Measurements from ENCODE around the gene NEUROG1.
"Not testable (repeated sequence)": the region's sequence is repeated elsewhere in the genome, so short reads cannot be mapped to it uniquely, and the experiment has no call there.

The NEUROG1 gene

DNA sequence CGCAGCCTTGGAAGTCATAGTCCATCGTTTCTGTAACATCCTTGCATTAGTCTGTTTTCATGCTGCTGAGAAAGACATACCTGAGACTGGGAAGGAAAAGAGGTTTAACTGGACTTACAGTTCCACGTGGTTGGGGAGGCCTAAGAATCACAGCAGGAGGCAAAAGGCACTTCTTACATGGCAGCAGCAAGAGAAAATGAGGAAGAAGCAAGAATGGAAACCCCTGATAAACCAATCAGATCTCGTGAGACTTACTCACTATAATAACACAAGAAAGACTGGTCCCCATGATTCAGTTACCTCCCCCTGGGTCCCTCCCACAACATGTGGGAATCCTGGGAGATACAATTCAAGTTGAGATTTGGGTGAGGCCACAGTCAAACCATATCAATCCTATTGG lies 40.2 kb downstream of the NEUROG1 start:
- H3K9me3 Mint-ChIP-seq, H3K27ac Mint-ChIP-seq, H3K4me1 Mint-ChIP-seq, H3K36me3 Mint-ChIP-seq, H3K4me3 Mint-ChIP-seq: not testable (repeated sequence)
- H3K27me3 Mint-ChIP-seq, result peaks cover 21% of the 10 kb centered on the region

GRCh38 chr5:135494196-135494595 lies 41.6 kb downstream of the NEUROG1 start:
- H3K4me1 Mint-ChIP-seq, result peaks cover 6% of the 10 kb centered on the region
- no peaks in the 10 kb centered on the region for H3K9me3 Mint-ChIP-seq
- no peaks in the 10 kb centered on the region for H3K36me3 Mint-ChIP-seq
- H3K4me3 Mint-ChIP-seq, result no peak overlapping the region
- H3K27ac Mint-ChIP-seq, result no peak overlapping the region
- peaks cover 28% of the 10 kb centered on the region for H3K27me3 Mint-ChIP-seq

- Mint-ChIP-seq H3K4me1 (peaks cover 7% of the 10 kb centered on the region), H3K36me3 (no peaks in the 10 kb centered on the region), H3K4me3 (no peak overlapping the region), H3K27ac (no peak overlapping the region), H3K27me3 (peaks cover 25% of the 10 kb centered on the region), H3K9me3 (no peaks in the 10 kb centered on the region)
Measured at GRCh38 chr5:135493406-135494180, 42.2 kb downstream of the NEUROG1 start.

- Mint-ChIP-seq H3K4me1 (peaks cover 11% of the 10 kb centered on the region), H3K4me3 (no peak overlapping the region), H3K27me3 (peaks cover 36% of the 10 kb centered on the region), H3K27ac (no peak overlapping the region), H3K9me3 (no peaks in the 10 kb centered on the region), H3K36me3 (no peaks in the 10 kb centered on the region)
Measured at GRCh38 chr5:135492319-135492626, 43.5 kb downstream of the NEUROG1 start.

DNA sequence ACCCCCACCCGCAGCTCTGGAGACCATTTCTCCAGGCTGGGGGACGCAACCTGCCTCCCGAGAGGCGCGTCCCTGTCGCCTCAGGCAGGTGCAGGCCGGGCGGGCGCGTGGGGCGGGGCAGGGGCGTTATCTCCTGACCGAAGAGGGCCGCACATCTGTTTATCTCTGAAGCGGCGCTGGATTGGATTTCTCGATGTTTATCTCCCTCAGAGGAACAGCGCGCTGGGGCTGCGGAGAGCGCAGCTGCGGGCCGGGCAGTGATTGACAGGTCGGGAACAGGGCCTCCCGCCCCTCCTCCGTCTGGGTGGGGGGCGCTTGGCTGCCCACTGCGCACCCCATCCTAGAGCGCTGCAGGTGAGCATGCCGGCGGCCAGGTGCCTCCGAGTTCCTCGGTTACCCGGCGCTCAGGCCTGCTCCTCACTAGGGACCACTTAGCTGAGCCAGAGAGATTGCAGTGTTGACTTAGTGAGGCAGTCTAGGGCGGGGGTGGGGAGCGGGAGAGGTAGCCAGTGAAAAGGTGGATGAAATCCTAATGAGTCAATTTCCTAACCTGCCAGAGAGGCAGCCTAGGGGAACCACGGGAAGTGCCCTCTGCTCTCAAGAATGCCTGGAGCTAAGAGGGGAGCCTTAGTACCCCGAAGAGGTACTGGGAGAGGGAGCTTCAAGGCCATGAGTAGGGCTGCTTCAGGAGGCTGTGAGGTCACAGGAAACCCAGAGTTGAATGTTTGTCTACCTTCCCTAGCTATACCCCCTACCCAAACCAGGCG lies 44.0 kb downstream of the NEUROG1 start:
- Mint-ChIP-seq H3K4me3 (no peak overlapping the region), H3K27me3 (peaks cover 40% of the 10 kb centered on the region), H3K27ac (no peak overlapping the region), H3K36me3 (no peaks in the 10 kb centered on the region), H3K9me3 (no peaks in the 10 kb centered on the region), H3K4me1 (peaks cover 11% of the 10 kb centered on the region)

GRCh38 chr5:135491038-135491551 lies 44.7 kb downstream of the NEUROG1 start:
- H3K36me3 Mint-ChIP-seq, result no peaks in the 10 kb centered on the region
- H3K4me1 Mint-ChIP-seq, result peaks cover 11% of the 10 kb centered on the region
- no peak overlapping the region for H3K27ac Mint-ChIP-seq
- H3K9me3 Mint-ChIP-seq, result no peaks in the 10 kb centered on the region
- peaks cover 45% of the 10 kb centered on the region for H3K27me3 Mint-ChIP-seq
- H3K4me3 Mint-ChIP-seq, result no peak overlapping the region

- peaks cover 48% of the 10 kb centered on the region for H3K27me3 Mint-ChIP-seq
- no peak overlapping the region for H3K27ac Mint-ChIP-seq
- H3K36me3 Mint-ChIP-seq, result no peaks in the 10 kb centered on the region
- H3K4me3 Mint-ChIP-seq, result no peak overlapping the region
- no peaks in the 10 kb centered on the region for H3K9me3 Mint-ChIP-seq
- peaks cover 11% of the 10 kb centered on the region for H3K4me1 Mint-ChIP-seq
Measured at GRCh38 chr5:135490245-135491037, 45.3 kb downstream of the NEUROG1 start.

DNA sequence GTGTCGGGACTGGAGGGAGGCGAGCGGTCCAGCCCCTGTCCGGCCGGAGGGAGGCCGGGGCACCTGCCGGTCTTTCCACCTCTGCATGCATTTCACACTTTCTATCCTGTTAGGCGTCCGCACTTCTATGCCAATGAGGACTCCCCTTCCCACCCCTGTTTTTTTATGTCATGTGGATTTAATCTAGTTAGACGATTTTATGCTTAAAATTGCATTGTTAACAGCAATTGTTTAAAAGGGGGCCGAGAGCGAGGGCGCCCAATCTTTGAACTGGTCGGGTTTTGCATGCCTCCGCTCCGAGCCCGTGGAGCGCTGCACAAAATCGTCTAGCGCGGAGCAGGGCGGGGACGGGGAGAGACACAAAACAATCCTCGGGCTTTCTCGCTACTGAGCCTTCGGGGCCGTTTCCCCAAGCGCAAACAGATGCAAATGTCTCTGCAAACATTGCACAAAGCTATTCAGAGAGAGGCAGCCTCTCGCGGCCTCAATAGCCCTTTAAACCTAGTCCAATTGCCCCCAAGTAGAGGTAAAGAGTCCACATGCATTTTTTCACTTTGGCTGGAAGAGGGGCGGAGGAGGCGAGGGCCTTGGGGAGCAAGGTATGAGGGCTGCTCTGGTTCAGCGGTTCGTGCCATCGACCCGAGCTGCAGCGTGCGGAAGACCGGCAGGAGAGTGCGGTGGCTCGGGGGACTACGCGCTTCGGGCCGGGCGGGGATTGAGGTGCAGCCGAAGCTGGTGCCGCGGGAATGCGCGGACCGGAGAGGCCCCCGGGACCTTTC lies 46.1 kb downstream of the NEUROG1 start:
- Mint-ChIP-seq H3K4me3 (no peak overlapping the region), H3K27me3 (peaks cover 47% of the 10 kb centered on the region), H3K9me3 (no peaks in the 10 kb centered on the region), H3K4me1 (peaks cover 11% of the 10 kb centered on the region), H3K27ac (peak overlapping the region; percentile 17), H3K36me3 (no peaks in the 10 kb centered on the region)

DNA sequence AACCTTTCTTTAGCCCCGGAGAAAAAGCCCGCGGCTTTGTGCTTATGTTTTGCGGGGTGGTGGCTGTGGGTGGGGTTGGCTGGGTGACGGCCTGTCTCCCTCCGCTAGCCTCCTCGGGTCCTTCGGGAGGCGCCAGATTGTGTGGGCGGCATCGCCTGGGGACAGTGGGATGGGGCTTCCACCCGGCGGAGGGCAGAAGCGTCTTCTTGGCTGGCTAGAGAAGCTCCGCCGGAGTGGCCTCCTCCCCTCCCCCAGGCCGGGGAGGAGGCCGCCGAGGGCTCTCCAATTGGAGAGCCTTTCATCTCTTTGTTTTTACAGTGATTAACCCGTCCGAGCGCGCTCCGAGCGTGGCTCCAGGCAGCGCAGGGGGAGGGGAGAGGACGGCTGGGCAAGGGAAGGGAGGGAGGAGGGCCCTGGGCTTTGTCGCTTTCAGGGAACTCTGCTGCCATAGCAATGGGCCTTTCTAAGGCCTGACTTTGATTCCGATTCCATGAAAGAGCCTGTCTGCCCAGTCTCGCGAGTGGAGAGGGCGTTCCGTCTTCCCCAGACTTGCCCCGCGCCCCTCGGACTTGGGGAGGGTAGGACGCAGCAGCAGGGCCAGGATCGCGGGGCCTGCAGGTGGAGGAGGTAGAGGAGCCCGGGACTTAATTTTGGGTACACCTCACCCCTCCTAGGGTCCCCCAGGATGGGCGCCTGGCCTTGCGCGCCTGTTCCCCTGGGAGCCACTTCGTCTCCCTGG lies 46.9 kb downstream of the NEUROG1 start:
- Mint-ChIP-seq H3K27me3 (peaks cover 41% of the 10 kb centered on the region), H3K9me3 (no peaks in the 10 kb centered on the region), H3K27ac (no peak overlapping the region), H3K4me3 (no peak overlapping the region), H3K4me1 (peaks cover 11% of the 10 kb centered on the region), H3K36me3 (no peaks in the 10 kb centered on the region)

DNA sequence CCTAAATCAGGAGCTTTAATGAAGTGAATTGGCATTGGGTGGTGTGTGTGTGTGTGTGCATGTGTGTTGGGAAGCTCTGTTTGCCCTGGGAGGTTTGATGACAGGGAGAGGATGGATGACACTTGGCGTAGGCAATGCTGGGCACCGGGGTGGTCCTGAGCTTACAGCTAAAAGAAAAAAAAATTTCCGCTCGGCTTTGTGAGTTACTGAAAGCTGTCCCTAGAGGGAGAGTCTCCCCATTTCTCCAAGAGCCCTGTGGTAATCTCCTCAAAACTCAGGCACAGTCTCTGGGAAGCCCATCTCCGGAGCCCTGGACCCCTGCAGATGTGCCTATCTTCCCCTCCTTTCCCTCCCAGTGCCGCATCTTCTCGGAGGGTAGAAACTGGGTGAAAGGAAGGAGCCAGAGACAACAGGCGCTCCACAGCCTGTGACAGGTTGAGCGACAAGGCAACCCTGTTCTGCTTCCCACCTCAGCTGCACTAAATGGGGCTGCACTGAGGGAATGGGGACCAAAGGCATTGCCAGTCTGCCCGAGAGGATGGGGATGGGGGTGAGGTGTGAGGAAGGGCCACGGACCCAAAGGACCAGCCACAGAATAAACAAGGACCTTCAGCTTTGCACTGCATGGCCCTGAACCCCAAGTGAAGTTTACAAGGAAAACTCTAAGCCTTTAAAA lies 47.8 kb downstream of the NEUROG1 start:
- Mint-ChIP-seq H3K27me3 (peaks cover 41% of the 10 kb centered on the region), H3K27ac (no peak overlapping the region), H3K9me3 (no peaks in the 10 kb centered on the region), H3K4me3 (no peak overlapping the region), H3K4me1 (peaks cover 11% of the 10 kb centered on the region), H3K36me3 (no peaks in the 10 kb centered on the region)

GRCh38 chr5:135487037-135487395 lies 48.7 kb downstream of the NEUROG1 start:
- Mint-ChIP-seq H3K4me3 (no peak overlapping the region), H3K36me3 (no peaks in the 10 kb centered on the region), H3K4me1 (peaks cover 11% of the 10 kb centered on the region), H3K27me3 (peaks cover 37% of the 10 kb centered on the region), H3K9me3 (no peaks in the 10 kb centered on the region), H3K27ac (no peak overlapping the region)

- Mint-ChIP-seq H3K4me1 (peaks cover 11% of the 10 kb centered on the region), H3K9me3 (no peaks in the 10 kb centered on the region), H3K4me3 (no peak overlapping the region), H3K36me3 (no peaks in the 10 kb centered on the region), H3K27me3 (peaks cover 37% of the 10 kb centered on the region), H3K27ac (no peak overlapping the region)
Measured at GRCh38 chr5:135486131-135487036, 49.4 kb downstream of the NEUROG1 start.

GRCh38 chr5:135484674-135485086 lies 51.1 kb downstream of the NEUROG1 start:
- Mint-ChIP-seq H3K9me3 (no peaks in the 10 kb centered on the region), H3K4me1 (peaks cover 7% of the 10 kb centered on the region), H3K27me3 (peaks cover 32% of the 10 kb centered on the region), H3K4me3 (no peak overlapping the region), H3K27ac (no peak overlapping the region), H3K36me3 (no peaks in the 10 kb centered on the region)
